PC-9 (cell line): Measurements from ENCODE around the gene CLRN2.
A peak's percentile ranks its signal among the peaks of the same experiment; 100 is the strongest.

Source experiments
- CTCF ChIP-seq: fragments of 200-600 bp; sonication (generic); conservative IDR thresholded peaks from 2 replicates; pipeline ENCODE4 v1.6.1; 2017; ENCODE audit warnings: mixed run types, antibody characterized with exemption, mild to moderate bottlenecking, moderate library complexity
- EZH2 ChIP-seq: fragments of 200-600 bp; sonication (generic); IDR thresholded peaks from 2 replicates; pipeline ENCODE4 v1.8.0; 2017; ENCODE audit warnings: antibody characterized with exemption, low read depth

- peak; percentile 37; the same call in 1 of the 2 replicates for TF ChIP-seq CTCF
- TF ChIP-seq EZH2 = no peak
Measured at GRCh38 chr4:17511950-17512795, 2.8 kb upstream of the CLRN2 start, which contains the start of gene QDPR.
